ENCODE data around the gene MSANTD3.
A peak's percentile ranks its signal among the peaks of the same experiment; 100 is the strongest.

MSANTD3 gene

DNA sequence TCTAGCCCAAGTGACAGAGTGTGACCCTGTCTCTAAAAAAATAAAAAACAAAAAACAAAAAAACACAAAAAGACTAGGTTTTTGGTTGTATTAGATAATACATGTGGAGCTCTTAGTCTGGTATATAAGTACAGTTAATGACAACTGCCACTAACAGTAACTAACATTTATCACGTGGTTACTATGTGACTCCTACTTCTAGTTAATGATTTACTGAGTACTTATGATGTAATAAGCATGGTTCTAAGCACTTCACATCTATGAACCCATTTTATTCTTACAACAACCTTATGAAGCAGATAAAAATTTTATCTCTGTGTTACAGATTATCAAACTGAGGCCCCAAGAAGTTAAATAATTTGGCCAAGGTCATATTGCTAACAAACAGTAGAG lies 39.9 kb downstream of the MSANTD3 start:
- FAIRE-seq = no peak

DNA sequence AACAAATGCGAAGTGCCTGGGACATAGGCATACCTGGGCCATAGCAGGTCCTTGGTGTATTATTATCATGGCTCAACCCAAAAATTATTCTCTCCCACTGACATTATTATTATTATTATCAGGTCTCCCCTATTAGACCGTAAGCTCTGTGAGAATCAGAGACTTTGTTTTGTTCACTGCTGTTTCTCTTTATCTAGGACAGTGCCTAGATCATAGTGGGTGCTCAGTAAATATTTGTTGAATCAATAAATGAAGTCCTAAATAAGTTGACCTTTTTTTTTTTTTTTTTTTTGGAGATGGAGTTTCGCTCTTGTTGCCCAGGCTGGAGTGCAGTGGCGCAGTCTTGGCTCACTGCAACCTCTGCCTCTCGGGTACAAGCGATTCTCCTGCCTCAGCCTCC lies 41.1 kb downstream of the MSANTD3 start:
- FAIRE-seq = no peak

DNA sequence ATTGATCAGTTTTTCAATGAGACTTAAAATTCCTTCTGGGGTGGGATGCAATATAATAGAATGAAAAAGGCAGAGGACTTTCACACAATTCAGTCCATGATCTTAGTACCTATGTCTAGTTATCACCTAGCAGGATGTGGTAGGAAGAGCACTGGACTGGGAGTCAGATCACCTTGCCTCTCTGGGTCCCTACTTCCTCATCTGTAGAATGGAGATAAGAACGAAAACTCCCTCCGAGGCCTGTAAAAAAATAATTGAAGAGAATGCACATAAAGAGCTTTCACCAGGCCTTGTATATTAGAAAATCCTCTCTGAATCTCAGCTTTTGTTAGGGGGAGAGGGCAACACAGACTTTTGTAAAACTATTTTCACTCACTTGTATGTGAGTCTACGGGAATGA lies 45.3 kb downstream of the MSANTD3 start:
- no peak for FAIRE-seq

DNA sequence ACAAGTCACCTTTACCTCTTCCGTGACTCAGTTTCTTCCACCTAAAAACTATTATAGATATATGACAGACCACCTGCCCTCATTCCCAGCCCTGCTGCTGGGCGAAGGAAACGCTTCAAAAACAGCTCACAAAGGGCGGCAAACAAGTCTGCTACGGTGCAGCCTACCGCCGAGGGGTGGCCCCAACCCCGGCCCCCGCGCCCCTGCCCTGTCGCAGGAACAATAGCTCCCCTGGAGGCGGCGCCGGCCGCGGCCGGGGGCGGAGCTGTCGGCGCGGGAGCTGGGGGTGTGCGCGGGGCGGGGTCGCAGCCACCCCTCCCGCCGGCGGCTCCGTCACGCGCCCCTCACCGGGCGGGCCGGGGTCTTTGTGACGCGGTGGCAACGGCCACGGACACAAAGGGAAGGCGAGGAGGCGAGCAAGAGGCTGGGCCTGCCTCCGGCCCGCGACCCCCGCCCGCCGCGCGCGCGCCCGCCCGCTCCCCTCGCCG lies 45.9 kb downstream of the MSANTD3 start, which contains the start of gene TMEFF1:
Gene TMEFF1, plus strand, starts transcription at position 362 of the 488 bp plus-strand sequence. CDS start 396 bp downstream, outside the sequence.
- no peak for FAIRE-seq

DNA sequence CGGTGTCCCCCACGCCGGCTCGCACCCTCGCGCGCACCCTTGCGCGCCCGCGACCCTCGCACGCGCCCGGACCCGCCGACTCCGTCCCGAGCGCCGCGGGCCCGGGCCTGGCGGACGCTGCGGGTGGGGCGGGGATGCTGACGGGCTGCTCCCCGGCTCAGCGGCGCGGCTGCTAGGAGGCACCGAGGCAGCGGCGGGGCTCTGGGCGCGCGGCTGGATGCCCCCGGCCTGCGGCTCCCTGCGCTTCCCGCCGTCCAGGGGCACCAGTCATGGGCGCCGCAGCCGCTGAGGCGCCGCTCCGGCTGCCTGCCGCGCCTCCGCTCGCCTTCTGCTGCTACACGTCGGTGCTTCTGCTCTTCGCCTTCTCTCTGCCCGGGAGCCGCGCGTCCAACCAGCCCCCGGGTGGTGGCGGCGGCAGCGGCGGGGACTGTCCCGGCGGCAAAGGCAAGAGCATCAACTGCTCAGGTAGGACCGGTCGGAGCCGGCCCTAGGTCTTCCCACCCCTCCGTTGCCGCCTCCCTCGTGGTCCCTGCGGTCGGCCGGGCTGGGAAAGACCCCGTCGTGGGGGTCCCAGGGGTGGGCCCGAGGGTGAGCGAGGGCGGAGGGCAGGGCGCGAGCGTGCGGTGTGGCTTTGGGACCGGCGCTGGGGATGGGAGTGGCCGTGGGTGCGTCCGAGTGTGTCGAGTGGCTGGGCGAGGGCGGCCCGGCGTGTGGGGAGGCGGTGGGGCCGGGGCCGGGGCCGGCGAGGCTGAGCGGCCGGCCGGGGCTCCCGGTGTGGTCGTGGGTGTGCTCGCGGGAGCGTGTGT lies 46.5 kb downstream of the MSANTD3 start:
- no peak for FAIRE-seq

DNA sequence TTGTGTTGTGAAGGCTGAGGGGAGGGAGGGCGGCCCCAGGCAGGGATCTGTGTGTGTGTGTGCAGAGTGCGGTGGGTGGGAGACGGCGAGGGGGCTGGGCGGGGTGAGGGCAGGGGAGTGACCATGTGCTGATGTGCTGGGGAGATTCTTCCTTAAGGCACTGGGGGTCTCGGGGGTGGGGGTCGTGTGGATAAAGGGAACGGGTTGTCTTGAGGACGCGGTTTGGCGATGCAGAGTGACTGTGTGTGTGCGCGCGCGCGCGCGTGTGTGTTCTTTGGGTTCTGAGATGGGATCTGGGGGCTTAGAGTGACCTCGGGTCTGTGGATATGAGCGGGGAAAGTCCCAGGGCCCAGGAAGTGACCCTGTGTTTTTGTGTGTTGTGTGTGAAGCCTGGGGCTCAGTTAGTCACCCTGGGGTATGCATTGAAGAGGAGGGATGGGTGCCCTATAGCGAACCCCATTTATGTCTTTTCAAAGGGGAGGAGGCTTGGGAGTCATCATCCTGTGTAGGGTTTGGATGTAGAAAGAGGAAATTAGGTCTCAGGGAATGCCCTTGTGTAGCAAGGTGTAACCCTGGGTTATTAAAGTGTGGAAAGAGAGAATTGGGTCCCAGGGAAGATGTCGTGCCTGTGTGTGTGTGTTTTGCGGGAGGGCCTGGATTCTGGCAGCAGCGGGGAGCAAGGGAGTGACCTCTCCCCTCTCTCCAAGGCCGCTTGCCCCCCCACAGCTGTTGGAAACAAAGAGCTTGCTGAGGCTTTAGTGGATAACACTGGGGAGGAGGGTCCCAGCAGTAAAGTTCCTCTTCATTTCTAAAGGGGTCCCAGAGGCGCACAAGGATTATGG lies 47.4 kb downstream of the MSANTD3 start:
- no peak for FAIRE-seq

DNA sequence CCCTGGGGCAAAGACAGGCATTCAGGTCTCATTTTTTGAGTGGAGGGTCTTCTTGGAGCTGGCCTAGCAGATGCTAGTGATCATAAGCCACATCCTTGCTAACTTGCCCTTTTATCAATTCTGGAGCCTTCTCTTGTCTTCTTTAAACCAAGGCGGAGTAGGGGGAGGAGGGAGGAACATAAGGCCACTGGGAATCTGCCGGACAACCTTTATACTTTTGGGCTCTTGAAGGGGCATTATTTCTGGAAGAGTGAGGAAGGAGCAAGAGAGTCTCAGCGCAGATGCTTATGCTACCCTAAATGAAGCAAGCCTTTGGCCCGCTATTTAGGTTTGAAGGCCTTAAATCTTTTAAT lies 48.0 kb downstream of the MSANTD3 start:
- no peak for FAIRE-seq

DNA sequence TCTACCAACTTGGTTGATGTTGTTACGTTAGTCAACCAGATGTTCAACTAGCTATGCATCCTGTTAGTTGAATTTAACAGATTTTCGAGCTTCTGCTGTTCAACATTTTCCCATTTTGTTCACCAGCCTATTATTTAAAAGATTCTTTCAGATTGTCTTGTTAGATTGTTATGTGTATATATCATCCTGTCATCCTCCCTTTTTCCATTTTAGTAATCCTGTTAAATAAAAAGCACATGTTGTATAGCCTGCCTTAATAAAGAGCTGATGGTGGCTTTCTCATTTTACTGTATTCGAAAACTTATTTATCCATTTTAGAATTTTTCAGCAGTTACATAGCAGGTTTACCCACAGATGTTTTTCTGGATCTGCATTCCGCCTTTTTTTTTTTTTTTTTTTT lies 50.3 kb downstream of the MSANTD3 start:
- FAIRE-seq = no peak

DNA sequence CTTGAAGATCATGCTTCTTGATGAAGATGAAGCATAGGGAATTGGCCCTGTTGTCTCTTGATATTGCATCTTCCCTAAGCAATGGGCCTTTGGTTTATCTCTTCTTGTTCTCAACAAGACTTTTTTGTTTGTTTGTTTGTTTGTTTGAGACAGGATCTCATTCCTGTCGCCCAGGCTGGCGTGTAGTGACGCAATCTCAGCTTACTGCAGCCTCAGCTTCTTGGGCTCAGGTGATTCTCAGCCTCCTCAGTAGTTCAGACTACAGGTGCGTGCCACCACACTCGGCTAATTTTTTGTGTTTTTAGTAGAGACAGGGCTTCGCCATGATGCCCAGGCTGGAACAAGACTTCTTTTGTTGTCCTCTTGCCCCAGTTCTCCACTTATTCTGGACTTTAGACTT lies 51.2 kb downstream of the MSANTD3 start:
- FAIRE-seq = no peak

DNA sequence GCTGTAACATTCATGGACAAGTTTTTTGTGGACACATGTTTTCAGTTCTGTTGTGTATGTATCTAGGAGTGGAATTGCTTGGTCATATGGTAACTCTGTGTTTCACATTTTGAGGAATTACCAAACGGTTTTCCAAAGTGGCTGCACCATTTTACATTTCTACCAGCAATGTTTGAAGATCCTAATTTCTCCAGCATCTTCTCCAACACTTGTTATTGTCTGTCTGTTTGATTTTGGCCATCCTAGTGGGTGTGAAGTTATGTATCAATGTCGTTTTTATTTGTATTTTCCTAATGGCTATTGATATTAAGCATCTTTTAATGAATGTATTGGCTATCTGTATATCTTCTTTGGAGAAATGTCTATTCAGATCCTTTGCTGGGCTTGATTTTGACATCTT lies 52.9 kb downstream of the MSANTD3 start:
- FAIRE-seq = no peak

DNA sequence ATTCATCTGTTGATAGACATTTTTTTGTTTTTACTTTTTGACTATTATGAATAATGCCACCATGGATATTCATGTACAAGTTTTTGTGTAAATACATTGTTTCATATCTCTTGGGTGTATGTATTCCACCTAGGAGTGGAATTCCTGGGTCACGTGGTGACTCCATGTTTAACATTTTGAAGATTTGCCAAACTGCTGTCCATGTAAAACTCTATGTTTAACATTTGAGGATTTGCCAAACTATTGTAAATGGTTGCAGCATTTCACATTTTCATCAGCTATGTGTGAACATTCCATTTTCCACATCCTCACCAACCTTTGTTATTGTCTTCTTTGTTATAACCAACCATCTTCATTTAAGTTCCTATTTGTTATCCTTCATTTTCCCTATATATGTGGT lies 58.3 kb downstream of the MSANTD3 start:
- FAIRE-seq = no peak

DNA sequence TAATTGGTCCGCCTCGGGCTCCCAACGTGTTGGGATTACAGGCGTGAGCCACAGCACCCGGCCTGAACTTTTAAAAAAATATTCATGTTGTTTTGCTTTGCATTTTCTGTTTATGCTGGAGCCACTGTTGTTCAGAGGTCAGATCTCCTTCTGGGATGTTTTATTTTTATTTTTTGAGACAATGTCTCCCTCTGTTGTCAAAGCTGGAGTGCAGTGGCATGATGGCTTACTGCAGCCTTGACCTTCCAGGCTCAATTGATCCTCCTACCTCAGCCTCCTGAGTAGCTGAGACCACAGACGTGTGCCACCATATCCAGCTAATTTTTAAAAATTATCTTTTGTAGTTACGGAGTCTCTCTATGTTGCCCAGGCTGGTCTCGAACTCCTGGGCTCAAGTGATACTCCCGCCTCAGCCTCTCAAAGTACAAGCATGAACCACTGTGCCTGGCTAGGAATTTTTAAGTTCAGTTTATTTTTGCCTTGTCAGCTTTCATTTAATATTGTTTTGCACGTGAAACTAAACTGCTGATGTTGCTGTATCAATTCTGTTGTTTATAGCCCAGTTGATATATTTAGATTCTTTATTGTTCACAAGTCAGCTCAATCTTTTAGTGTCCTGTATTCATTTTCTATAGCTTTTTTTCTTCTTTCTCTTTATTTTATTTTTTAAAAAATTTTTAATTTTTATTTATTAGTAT lies 59.7 kb downstream of the MSANTD3 start:
- FAIRE-seq = no peak

DNA sequence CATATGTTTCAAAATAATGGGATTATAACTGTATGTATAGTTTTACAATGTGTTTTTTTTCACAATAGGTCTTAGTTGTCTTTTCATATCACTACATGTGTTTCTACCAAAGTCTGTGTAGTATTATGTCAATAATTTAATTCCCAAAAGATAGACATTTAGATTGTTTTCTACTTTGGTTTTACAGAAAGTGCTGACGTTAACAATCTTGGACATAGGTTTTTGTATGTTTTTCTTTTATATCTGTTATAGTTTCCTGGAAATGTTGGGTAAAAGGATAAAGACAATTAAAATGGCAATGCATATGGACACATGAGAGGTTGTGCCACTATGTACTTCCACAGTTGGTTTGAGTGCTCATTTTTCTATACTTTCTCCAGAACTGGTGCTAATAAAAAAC lies 61.2 kb downstream of the MSANTD3 start:
- FAIRE-seq = peak; percentile 21

DNA sequence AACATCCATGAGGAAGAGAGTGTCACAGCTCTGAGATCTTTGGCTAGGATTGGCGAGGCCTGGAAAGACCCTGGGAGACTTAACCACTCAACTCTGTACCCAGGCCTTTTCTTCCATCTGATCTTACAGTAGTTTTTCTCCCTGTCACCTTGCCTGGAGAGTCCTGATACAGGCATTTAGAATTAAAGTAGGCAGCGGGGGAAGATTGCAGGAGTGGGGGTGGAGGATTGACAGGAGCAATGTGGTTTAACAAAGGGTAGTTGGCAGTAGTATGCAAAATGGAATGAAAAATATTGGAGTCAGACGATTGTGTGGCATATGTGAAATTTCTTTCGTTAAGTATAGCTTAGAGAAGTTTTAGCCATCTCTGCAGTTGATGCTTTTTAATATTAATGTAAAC lies 62.9 kb downstream of the MSANTD3 start:
- no peak for FAIRE-seq

DNA sequence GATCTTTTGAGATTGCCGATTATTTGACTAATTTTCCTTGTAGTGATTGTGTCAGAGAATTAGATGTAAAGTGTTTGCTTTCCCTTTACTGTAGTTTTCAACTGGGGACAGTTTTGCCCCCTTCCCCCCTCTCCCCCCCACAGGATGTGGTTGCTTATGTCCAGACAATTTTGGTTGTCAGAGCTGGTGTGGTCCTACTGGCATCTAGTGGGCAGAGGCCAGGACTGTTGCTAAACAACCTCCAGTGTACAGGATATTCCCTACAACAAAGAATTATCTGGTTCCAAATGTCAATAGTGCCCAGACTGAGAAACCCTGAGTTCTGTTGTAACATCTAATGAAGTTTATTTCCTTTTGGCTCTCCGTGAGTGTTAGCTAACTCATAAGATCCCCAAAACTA lies 66.0 kb downstream of the MSANTD3 start:
- FAIRE-seq = no peak

DNA sequence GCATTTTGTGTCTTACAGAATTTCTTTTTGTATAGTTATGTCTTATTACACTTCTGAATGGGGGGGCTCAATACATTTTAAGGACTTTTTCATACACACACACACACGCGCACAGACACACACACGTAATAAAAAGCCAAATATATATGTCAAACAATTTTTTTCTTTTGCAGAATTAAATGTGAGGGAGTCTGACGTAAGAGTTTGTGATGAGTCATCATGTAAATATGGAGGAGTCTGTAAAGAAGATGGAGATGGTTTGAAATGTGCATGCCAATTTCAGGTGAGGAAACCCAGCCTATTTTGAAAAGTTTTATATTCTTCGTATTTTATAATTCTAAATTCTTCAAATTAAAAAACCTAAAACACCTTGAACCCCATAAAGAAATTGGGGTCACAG lies 71.6 kb downstream of the MSANTD3 start:
- FAIRE-seq = no peak

DNA sequence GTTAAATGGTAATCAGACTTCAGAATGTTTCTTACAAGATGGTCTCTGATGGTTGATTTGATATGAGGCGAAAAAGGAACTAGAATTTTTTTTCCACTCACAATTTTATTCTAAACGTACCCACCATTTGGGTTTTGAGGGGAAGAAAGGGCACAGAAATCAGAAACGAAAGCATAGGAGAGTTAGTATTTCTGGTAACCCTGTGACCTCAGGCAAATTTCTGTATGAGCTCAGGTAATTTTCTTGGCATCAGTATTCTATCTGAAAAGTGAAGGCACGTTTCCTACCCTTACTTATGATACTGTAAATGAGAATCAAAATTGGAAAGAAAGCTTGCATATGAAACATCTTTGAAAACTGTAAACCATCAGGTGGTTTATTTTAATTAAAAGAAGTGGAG lies 72.5 kb downstream of the MSANTD3 start:
- no peak for FAIRE-seq

DNA sequence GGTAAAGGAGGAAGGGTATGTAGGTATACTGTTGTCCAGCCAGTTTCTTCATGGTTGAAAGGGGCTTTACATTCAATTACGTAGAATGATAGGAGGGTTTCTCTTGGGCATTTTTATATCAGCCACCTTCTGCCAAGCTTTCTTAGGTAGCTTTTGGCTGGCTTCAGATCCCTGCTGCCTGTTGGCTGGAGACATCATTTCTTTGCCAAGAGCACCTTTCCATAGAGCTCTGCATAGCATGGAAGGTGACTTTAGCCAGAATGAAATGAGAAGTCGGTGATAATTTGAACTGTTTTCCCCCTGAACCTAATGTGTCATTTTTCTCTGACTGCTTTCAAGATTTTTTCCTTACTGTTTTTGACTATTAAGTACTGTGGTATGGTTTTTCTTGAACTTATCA lies 72.9 kb downstream of the MSANTD3 start:
- no peak for FAIRE-seq

Data from G401.6 (cell line).